HG03571 (cell line): ENCODE data around the gene SH3GLB2.

Source experiments
- ATAC-seq: cut with Tn5 transposase; IDR thresholded peaks from one replicate; pipeline ENCODE4 v1.9.1; 2021; ENCODE audit not compliant: unreplicated experiment

The SH3GLB2 gene

DNA sequence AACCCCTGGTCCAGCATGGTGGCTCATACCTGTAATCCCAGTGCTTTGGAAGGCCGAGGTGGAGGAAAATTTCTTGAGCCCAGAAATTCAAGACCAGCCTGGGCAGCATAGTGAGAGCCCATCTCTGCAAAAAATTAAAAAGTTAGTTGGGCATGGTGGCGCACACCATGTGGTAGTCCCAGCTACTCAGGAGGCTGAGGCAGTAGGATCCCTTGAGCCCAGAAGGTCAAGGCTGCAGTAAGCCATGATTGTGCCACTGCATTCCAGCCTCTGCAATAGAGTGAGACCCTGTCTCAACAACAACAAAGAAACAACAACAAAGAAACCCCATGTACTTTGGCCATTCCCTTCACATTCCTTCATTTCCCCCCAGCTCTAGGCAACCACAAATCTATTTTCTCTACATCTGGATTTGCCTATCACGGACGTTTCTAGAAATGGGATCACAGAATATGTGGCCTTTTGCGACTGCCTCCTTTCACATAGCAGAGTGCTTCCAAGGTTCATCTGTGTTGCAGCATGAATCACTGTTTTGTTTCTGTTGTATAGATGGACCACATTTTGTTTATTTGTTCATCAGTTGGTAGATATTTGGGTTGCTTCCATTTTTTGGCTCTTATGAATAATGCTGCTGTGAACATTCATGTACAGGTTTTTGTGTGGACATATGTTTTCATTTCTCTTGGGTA, 26.2 kb upstream of the SH3GLB2 start:
- ATAC-seq, result no peak

DNA sequence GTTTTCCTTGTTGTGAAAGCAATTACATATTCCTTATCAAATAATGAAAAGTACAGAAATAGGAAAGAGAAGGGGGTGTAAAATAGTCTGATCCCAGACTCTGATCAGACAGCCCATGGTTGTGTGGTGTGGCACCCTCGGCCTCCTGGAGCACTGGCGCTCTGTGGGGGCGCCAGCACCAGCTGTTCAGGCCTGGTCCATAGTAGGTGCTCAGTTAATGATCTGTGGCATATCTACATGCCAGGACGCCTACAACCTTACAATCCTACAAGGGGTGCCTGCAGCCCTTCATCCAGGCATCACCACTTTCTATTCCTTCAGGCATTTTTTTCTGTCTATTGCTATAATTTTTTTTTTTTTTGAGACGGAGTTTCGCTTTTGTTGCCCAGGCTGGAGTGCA, 24.9 kb upstream of the SH3GLB2 start:
- no peak for ATAC-seq

DNA sequence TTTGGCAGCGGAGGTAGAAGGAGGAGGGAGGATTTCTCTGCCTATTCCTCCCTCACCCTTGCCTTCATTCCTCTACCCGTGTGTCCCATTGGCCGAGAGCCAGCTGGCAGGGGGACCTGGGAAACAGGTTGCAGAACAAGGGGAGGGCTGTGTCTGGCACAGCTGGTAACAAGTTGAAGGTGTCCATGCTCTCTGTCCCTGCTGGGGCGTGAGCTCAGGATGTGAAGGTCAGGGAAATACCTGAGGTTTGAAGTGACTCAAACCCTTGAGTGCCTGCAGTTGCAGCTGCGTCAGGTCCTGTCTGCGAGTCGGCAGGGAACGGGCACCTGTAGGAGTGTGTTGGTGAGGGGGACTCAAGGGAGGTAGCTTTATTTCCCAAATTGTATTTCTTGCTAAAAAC, 24.5 kb upstream of the SH3GLB2 start:
- ATAC-seq, result no peak

DNA sequence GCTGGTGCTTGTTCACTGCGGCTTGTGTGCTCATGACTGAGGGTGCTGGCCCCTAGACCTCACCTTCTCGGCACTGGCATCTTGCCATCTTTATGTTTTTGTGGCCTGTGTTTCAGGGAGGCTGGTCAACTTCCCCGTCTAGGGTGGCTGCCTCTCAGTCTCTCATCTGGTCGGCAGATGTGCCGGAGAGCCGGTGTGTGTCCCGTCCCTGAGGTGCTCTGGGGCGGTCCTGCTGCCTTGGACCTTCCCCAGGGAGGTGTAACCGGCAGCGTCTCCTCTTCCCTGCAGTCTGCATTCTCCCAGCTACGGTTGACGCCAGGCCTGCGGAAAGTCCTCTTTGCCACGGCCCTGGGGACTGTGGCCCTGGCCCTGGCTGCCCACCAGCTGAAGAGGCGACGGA, 13.9 kb upstream of the SH3GLB2 start:
- ATAC-seq, result no peak

DNA sequence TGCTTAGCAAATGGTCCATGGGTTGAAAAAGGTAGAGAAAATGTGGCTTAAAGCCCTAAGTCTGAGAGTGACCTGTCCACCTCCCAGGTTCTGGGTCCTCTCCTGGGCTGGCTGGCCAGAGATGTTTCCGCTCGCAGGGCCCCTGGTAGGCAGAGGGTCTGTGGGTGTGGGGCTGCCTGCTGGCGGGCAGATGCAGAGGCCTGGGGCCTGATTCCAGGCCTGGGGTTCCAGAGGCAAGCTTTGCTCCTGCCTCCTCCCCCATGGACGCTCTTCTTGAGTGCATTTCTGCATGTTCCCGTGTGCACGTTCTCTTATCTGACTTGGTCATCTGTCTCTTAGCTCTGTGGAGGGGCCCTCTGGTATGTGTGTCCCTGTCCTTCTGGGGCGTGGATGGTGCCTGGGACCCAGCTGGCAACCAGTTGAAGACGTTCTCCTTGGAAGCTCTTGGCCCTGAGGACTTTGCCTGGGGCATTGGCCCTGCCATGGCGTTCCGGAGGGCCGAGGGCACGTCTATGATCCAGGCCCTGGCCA, 12.0 kb upstream of the SH3GLB2 start:
- ATAC-seq, result no peak

DNA sequence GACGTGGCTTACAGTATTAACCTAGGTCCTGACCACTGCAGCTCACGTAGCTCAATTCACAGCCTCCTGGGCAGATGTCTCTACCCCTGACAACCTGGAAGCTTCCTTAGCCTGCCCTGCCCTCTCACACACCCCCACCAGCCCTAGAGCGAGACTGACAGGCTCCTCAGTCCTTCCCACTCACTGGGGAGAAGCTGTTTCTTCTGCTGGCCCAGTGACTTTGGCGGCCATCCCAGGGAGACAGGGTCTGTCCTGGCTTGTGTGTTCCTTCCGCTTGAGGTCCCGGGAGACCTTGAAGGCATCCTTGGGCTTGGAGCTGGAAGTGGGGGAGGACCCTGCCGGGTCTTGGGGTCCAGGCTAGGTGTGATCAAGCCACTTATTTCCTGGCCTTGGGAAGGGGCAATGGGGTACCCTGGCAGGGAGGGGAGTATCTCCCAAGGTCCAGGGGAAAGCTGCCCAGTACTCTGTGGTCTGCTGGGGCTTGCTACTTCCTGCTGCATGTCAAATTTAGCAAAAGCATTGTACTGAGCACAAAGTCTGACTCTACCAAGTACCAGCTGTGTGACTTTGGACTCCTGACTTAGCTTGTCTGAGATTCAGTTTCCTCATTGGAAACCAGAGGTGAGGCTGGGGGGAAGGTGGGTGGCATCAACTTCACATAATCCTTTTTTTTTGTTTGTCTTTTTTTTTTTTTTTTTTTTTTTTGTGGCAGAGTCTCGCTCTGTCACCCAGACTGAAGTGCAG, 10.2 kb upstream of the SH3GLB2 start:
- ATAC-seq, result no peak

DNA sequence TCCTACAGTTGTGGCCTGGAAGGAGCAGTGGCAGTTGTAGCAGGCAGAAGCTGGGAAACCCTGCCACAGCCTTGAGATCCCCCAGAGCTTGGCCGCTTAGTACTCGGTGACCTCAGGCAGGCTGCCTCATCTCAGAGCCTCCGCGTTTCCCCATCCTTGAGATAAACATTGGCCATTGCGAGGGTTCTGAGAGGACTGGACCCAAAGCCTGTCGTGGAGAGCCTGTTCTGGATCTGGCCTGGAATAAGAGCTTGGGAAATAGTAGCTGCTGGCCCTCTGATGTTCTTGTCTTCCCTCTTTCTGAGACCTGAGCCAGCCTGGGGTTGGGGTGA, 9.6 kb upstream of the SH3GLB2 start:
- ATAC-seq, result no peak

DNA sequence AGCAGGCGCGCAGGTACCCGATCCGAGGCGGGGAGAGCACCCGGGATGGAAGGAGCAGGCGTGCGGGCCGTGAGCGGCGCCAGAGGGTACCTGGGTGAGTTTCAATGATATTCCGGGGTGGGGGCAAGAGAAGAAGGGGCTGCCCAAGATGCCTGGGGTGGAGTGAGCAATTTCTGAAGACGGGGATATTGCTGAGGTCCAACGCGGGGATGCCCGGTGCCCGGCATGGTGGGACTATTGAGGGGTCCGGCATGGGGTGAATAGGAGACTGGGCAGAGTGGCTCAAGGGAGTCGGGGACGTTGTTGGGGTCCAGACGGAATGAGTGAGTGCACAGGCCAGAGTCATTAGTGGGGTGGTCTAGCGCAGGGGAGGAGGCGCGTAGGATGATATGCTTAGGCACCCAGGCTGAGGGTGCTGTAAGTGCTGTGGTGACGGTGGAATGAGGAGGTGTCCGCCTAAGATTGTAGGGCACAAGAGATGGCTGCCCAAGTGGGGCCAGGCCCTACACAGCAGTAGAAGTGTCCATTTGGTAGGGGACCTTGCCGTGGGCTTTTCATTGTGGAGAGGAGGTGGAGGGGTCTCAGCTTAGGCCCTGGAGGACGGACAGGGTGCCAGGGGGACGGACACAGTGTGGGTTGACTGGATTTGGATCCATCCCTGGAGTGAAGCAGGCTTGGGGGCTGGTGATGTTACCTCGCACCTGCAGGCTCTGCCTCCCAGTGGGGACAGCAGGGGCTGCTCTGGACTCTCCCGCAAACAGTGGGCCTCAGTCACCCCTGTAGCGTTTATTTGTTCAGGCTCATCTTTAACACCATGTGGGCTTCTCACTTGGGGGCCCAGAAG, 9.0 kb upstream of the SH3GLB2 start:
- ATAC-seq, result no peak

DNA sequence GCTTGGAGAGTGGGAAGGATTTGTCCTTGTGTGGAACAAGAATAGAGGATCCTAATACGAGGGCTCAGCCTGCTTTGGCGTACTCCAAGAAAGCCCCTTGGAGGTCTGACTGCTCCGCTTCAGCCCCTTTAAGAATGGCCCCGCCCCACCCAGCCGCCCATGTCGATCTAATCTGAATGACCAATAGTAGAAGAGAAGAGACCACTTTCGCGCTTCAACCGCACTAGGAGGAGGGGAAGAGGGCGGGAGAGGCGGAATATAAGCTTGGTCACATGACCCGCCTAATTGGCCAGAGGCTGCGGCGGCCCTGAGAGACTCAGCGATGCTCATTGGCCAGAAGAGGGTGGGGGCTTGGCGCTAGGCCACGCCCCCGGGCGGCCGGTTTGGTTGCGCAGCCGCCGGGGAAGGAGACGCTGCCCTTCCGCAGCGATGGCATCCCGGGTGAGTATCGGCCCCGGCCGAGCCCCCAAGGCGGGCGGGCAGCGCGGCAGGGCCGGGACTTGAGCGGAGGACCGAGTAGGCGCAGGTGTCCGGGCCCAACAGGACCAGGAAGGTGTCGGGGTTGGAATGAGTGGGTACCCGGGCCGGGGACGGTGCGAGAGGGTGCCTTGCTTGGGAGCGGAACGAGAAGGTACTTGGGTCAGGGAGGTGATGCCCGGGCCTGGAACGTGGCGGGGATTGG, 8.3 kb upstream of the SH3GLB2 start, which contains the start of gene MIGA2:
Gene MIGA2, plus strand, starts transcription at position 386 of the 682 bp plus-strand sequence. CDS start 3,969 bp downstream, outside the sequence.
- ATAC-seq, result peak; percentile 87

DNA sequence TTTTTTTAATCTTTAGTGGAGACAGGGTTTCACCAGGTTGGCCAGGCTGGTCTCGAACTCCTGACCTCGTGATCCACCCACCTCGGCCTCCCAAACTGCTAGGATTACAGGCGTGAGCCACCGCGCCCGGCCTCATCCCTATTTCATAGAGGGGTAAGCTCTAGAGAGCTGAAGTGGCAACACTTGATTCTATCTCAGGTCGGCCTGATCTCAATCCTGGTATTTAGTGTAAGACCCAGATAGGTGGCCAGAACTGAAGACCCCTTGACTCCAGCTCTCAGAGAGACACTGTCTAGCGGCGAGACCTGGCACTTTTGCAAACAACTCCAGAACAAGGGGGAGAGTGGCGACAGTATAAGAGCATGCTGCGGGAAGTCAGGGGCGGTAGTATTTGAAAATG, 7.7 kb upstream of the SH3GLB2 start:
- peak; percentile 2 for ATAC-seq

DNA sequence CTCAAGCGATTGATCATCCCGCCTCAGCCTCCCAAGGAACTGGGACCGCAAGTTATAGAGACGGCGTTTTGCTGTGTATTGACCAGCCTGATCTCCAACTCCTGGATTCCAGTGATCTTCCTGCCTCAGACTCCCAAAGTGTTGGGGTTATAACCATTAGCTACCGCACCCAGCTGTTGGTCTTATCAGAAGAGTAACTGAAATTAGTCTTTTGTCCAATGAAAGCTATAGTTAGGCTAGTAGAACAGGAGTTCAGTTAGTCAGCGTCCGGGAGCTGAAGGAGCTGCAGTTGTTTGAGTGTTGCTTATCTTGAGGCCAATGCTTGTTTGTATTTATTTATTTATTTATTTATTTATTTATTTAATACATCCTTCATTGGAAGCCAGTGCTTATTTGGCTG, 5.1 kb upstream of the SH3GLB2 start:
- no peak for ATAC-seq

DNA sequence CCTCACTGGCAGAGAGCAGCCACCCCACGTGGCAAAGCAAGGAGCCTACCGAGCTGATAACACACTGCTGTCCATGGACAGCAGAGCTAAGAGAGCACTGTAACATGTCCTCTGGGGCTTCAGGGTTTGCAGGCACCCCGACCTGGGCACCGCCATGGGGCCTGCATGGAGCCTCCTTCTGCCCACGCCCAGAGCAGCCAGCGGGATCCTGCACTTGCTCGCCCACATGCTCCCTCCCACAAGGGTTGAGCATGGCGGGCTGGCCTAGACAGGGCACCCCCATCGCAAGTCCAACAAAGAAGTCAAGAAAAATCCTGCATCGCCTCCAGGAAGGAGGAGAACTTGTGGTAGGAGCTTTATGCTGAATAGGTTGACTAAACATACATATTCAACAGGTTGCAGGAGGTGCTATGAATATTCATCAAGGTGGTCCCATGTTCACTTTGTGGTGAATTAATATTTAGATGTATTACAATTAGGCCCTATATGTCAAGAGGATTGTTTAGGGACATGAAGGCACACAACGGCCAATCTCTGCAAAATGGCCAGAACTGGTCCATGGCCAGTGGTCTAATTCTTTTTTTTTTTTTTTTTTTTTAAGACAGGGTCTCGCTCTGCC, 4.5 kb upstream of the SH3GLB2 start:
- no peak for ATAC-seq

DNA sequence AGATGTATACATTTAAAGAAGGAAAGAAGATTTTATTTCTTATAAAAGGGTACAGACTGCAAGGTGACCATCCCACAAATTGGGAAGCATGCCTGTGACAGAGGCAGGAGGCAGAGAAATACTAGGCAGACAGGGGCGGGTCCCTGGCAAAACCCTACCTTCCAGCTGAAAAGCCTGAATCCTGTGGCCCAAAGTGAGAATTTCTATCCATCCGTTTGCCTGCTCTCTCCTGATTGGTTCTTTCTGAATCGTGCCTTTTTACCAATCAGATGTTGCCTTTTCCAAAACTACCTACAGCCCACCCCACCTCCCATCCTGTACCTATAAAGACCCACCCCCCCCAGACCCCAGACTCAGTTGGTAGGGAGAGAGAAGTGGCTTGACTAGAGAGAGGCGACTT, 3.4 kb upstream of the SH3GLB2 start:
- no peak for ATAC-seq

DNA sequence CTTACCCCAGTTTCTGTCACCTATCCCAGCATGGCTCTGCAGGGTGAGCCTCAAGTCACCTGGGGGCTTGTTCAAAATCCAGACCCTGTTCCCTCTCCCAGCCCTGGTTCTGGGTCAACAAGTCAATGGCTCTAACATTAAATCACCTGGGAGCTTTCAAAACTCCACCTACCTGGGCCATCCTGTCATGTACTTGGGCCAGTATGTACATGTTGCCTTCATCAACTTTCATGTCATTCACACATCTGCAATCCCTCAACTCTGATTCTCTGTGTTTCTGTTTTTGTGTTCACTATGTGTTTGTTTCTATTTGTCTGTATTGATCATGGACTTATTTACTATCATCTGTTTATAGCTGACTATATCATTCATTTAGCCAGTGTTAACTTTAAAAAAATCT, 2.1 kb upstream of the SH3GLB2 start:
- ATAC-seq, result no peak

DNA sequence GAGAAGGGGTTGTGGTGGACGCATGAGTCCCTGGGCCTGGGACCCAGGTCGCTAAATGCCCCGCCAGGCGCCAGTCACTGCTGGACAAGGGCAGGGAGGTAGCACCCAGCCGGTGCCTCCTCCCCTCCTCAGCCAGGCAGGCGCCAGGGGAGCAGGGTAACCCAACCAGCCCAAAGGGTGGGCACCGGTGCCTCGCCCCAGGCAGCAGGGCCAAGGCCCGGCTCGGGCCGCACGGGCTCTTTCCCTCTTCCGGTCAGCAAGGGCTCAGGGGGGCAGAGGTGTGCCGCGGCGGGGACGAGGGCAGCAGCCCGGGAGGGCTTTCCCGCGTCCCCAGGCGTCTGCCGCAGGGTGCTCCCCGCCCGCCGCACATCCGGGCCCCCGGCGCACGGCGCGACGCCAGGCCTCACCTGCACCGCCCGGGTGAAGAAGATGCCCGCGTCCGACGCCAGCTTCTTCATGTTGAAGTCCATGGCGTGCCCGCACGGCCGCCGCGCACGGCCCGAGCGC, 393 bp downstream of the SH3GLB2 start:
- peak; percentile 34 for ATAC-seq

DNA sequence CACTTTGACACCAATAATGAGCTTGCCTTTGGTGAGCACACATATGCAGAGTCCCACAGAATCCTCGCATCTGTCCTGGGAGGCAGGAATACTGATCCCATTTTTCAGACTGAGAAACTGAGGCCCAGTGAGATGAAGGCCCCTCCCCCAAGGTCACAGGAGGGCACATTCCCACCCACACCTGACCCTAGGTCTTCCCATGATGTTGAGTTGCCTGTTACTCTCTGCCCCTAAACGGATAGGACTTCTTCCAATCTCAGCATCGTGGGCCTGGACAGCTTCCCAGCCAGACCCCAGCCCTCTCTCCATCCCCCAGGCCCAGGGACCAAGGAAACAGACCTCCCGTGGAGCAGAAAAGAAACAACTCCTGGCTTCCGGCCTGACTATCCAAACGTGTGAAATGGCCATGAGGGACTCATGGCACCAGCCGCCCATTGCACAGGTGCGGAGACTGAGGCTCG, 877 bp downstream of the SH3GLB2 start:
- ATAC-seq, result no peak

DNA sequence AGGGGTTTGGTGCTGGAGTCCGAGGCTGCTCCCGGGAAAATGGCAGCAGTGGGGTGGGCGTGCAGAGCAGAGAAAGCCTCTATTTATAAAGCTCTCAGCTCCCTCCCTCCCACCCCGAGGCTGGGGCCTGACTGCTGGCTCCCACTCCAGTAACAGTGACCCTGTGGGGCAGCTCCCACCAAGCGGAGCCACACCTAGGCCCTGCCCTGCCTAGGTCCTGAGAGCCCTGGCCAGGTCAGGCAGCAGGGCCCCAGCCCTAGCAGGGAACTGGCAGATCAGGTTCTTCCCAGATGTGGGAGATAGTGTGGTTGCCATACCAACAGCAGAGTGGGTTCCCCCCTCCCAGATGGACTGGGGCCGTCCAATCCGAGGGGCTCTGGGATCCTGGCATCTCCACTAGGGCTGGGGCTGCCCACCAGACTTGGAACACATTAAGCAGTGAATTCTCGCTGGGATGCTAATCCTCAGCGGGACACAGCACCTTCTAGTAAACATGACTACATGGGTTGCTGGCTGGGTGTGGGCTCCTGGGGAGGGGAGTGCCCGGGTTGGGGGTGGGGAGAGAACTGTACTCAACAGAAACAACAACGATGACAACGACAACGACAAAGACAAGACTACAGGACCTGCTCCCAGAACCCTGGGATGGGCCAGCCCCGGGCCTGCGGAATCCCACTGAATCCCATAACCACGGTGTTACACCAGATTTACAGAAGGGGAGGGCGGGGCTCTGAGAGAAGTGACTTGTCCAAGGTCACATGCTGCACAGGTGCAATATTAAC, 1.5 kb downstream of the SH3GLB2 start:
- no peak for ATAC-seq

DNA sequence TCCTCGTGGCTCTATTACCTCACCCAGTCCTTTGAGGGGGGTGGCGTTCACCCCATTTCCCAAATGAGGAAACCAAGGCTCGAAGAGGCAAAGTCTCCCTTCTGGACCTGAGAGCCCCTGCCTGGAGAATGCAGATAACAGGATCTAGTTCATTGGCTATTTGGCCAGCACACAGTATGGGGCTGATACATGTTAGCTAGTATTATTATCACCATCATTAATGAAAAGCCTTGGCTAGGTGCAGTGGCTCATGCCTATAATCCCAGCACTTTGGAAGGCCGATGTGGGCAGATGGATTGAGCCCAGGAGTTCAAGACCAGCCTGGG, 4.3 kb downstream of the SH3GLB2 start:
- no peak for ATAC-seq

DNA sequence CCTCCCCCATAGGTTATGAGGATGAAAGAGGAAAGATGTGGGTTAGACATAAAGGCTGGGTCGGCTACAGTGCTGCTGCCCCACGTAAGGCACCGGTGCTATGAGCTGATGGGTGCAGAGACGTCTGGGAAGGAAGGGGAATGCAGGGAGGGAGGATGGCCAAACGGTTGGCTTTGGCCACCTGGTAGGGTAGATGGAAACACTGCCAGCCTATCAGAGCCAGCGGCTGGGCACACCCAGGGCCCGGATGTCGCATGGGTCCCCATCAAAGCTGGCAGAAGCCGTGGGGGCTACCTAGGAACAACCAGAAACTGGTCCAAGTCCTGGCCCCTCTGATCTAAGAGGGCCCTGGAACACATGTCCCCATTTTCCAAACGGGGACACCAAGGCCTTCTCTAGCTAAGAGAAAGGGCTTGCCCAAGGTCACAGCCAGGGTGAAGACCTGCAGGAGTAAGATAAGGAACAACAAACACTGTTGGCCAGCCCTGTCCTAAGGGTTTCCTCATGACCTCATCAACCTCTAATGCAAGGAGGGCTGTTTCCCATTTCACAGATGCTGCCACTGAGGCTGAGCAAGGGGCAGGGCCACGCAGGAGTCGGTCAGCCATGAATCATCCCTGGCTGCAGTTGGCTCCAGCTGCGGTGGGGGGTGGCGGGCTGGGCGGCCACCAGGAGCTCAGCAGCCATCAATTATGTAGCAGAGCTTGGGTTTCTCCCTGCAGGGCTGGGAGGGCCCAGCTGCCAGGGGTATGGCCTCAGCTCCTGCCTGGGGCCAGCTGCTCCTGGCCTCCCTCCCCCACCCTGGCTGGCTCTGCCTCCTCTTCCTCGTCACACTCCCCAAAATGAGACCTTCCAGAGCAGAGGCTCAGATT, 4.9 kb downstream of the SH3GLB2 start:
- no peak for ATAC-seq
